Muscle layer of colon (tissue), 2 donors: ENCODE measurements around the gene BGLAP.

Experiments
- H3K27ac ChIP-seq: one replicate; pipeline ENCODE4 v1.7.0; 2013; ENCODE audit warnings: low read depth, mild to moderate bottlenecking, low read length, moderate library complexity
- H3K27me3 ChIP-seq, 2 donors: one replicate each; pipeline ENCODE4 v1.7.0; 2013; ENCODE audit warnings: low read length in 2 of 2, mild to moderate bottlenecking in 2 of 2; ENCODE audit not compliant: insufficient read depth in 2 of 2, control insufficient read depth in 1 of 2
- H3K36me3 ChIP-seq: one replicate; pipeline ENCODE4 v1.7.0; 2013; ENCODE audit warnings: mild to moderate bottlenecking, low read length; ENCODE audit not compliant: insufficient read depth
- H3K4me1 ChIP-seq: one replicate; pipeline ENCODE4 v1.7.0; 2013; ENCODE audit warnings: mild to moderate bottlenecking, low read length; ENCODE audit not compliant: insufficient read depth
- H3K4me3 ChIP-seq, 2 donors: one replicate each; pipeline ENCODE4 v1.7.0; 2013; ENCODE audit warnings: low read length in 2 of 2, low read depth in 1 of 2, mild to moderate bottlenecking in 1 of 2, moderate library complexity in 1 of 2
- H3K9ac ChIP-seq: one replicate; pipeline ENCODE4 v1.7.0; 2013; ENCODE audit warnings: low read length
- H3K9me3 ChIP-seq: one replicate; pipeline ENCODE4 v1.7.0; 2013; ENCODE audit warnings: mild to moderate bottlenecking, low read length
- donor health status: abdominal sarcoma.
- donor health status: Adenocarcinoma of cecum.

BGLAP gene

GRCh38 chr1:156246241-156246780, 4.3 kb downstream of the BGLAP start:
- Histone ChIP-seq H3K36me3 (peaks cover 12% of the 10 kb centered on the region), H3K4me1 (peaks cover 14% of the 10 kb centered on the region), H3K9ac (no peak overlapping the region), H3K27me3 (peaks cover 18 to 28% of the 10 kb centered on the region in 2 donors), H3K9me3 (no peaks in the 10 kb centered on the region), H3K27ac (no peak overlapping the region), H3K4me3 (no peak overlapping the region)

DNA sequence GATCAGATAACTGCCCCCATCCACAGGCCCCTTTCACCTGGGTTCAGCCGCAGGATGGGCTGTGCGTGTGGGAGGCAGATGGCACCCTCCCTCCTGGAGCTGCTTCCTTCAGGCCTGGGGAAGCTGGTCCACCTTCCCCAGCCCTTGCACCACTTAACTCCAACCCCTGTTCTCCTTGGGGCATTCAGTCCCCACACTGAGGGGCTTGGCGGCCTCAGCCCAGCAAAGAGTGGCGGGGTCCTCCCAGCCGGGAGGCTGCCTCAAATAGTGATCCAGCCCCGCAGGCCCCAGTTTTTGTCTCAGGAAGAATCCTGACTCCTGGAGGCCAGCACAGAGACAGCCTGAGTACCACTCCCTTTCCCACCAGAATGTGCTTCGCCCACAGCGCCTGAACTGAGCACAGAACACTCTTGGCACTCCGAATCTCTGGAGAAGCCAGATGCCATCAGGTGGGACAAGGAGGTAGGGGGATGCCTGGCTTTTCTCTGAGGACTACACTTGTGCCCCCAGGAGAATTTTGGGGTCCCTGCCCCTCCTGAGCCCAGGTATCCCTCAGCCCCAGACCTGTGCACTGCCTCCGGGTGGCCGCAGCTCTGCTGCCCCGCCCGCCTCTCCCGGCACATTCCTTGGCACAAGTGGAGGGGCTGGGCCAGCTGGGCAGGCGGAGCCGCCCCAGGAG, 4.9 kb downstream of the BGLAP start:
- Histone ChIP-seq H3K9me3 (no peaks in the 10 kb centered on the region), H3K4me3 (no peak overlapping the region), H3K27ac (no peak overlapping the region), H3K4me1 (peaks cover 14% of the 10 kb centered on the region), H3K27me3 (peaks cover 18 to 28% of the 10 kb centered on the region in 2 donors), H3K9ac (no peak overlapping the region), H3K36me3 (peaks cover 18% of the 10 kb centered on the region)

GRCh38 chr1:156247460-156248322, 5.7 kb downstream of the BGLAP start, which contains the start of gene PAQR6:
TSS of gene PAQR6 (minus strand) at chr1:156248056. CDS start at chr1:156246731, 1,325 bp downstream.
- Histone ChIP-seq H3K27ac (no peak within 1 kb of the TSS), H3K4me3 (no peak within 1 kb of the TSS), H3K27me3 (peaks cover 18 to 28% of the 10 kb centered on the region in 2 donors), H3K4me1 (peaks cover 14% of the 10 kb centered on the region), H3K9ac (no peak within 1 kb of the TSS), H3K9me3 (no peaks in the 10 kb centered on the region), H3K36me3 (peaks cover 26% of the 10 kb centered on the region)

DNA sequence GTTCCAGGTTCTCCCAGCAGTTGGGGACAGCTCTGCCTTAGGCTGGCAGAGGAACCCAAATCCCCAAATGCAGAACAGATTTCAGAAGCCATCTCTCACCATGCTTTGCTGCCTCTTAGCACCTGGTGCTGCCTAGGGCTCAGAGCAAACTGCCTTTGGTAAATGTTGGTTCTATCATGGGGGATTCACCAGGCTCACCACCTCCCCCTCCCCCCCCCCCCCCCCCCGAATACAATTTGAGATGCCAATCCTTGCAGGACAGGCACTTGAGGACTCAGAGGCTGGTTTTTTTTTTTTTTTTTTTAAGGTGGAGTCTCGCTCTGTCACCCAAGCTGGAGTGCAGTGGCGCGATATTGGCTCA, 6.3 kb downstream of the BGLAP start:
- Histone ChIP-seq H3K27me3 (peaks cover 18 to 28% of the 10 kb centered on the region in 2 donors), H3K9me3 (no peaks in the 10 kb centered on the region), H3K9ac (no peak overlapping the region), H3K27ac (no peak overlapping the region), H3K36me3 (peaks cover 32% of the 10 kb centered on the region), H3K4me1 (peaks cover 14% of the 10 kb centered on the region), H3K4me3 (no peak overlapping the region)

GRCh38 chr1:156249593-156249992, 7.6 kb downstream of the BGLAP start:
- H3K4me3 ChIP-seq = no peak overlapping the region
- H3K27me3 ChIP-seq = peaks cover 18 to 24% of the 10 kb centered on the region in 2 donors
- H3K36me3 ChIP-seq = peaks cover 40% of the 10 kb centered on the region
- H3K9ac ChIP-seq = no peak overlapping the region
- no peak overlapping the region for H3K27ac ChIP-seq
- H3K4me1 ChIP-seq = peaks cover 14% of the 10 kb centered on the region
- H3K9me3 ChIP-seq = no peaks in the 10 kb centered on the region

DNA sequence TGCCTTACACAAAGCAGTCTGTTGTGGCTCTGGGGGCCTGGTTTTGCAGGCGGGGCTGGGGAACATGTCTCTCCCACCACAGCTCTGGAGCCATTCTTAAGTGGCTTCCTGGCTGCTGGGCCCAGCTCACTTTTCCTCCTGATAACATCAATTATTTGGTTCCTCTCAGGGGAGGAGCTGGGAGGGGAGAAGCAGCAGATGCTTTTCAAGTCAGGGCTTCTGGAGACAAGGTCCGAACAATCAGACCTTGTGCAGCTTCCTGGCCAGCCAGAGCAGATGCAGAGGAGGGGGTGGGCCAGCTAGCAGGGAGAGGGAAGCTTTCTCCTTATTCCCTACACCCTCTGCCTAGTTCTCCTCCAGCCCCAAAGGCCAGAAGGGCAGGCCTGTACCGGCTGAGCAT, 9.5 kb downstream of the BGLAP start:
- H3K27ac ChIP-seq = no peak overlapping the region
- peaks cover 50% of the 10 kb centered on the region for H3K36me3 ChIP-seq
- H3K27me3 ChIP-seq = peaks cover 2 to 5% of the 10 kb centered on the region in 2 donors
- no peaks in the 10 kb centered on the region for H3K9me3 ChIP-seq
- H3K4me1 ChIP-seq = peaks cover 14% of the 10 kb centered on the region
- H3K9ac ChIP-seq = no peak overlapping the region
- H3K4me3 ChIP-seq = no peak overlapping the region

GRCh38 chr1:156253634-156254033, 11.7 kb downstream of the BGLAP start:
- Histone ChIP-seq H3K9ac (no peak overlapping the region), H3K9me3 (no peaks in the 10 kb centered on the region), H3K36me3 (peaks cover 67% of the 10 kb centered on the region), H3K4me3 (no peak overlapping the region), H3K27me3 (no peaks in the 10 kb centered on the region), H3K27ac (no peak overlapping the region), H3K4me1 (no peaks in the 10 kb centered on the region)

- H3K4me3 ChIP-seq = no peak overlapping the region
- H3K4me1 ChIP-seq = no peaks in the 10 kb centered on the region
- H3K9ac ChIP-seq = no peak overlapping the region
- H3K9me3 ChIP-seq = no peaks in the 10 kb centered on the region
- peaks cover 71% of the 10 kb centered on the region for H3K36me3 ChIP-seq
- H3K27me3 ChIP-seq = no peaks in the 10 kb centered on the region
- no peak overlapping the region for H3K27ac ChIP-seq
Observed at GRCh38 chr1:156257711-156258110, 15.7 kb downstream of the BGLAP start.

DNA sequence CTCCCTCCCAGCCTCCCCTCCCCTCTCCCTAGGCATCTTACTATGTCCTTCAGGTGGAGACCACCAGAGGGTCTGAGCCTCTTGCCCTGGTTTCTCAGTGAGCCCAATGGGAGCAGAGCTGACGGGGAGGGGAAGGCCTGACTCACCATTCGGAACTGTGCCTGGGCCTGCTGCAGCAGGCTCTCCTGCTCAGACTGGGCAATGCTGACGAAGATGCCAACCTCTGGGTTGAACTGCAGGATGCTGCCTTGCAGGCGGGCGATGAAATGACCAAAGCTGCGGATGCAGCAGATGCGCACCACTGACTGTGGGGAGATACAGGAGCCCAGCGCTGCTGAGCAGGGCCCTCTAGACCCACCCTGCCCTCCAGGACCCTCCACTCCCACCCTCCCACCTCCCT, 16.9 kb downstream of the BGLAP start:
- Histone ChIP-seq H3K36me3 (peaks cover 70% of the 10 kb centered on the region), H3K27ac (no peak overlapping the region), H3K4me1 (no peaks in the 10 kb centered on the region), H3K27me3 (no peaks in the 10 kb centered on the region), H3K9ac (no peak overlapping the region), H3K9me3 (no peaks in the 10 kb centered on the region), H3K4me3 (no peak overlapping the region)

DNA sequence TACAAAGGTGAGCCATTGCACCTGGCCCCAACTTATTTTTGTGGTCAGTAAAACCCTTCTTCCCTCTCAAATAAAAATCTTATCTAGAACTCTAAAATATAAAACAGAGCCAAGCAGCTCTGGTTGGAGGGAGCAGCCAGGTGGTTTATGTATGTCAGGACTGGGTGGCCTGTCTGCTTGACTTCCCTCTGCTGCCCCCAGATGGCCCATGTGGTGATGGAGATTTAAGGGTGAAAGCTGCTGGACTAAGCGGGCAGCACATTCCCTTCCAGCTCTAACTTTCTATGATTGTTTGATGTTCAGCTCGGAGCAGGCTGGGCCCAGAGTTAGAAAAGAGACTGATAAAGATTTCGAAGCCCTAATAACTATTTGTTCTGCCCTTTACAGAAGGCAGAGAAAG, 17.8 kb downstream of the BGLAP start:
- H3K9me3 ChIP-seq = no peaks in the 10 kb centered on the region
- H3K27me3 ChIP-seq = no peaks in the 10 kb centered on the region
- H3K27ac ChIP-seq = no peak overlapping the region
- peaks cover 74% of the 10 kb centered on the region for H3K36me3 ChIP-seq
- H3K4me3 ChIP-seq = no peak overlapping the region
- no peaks in the 10 kb centered on the region for H3K4me1 ChIP-seq
- no peak overlapping the region for H3K9ac ChIP-seq

GRCh38 chr1:156260896-156261295, 18.9 kb downstream of the BGLAP start:
- H3K36me3 ChIP-seq = peaks cover 81% of the 10 kb centered on the region
- no peak overlapping the region for H3K9ac ChIP-seq
- H3K4me1 ChIP-seq = no peaks in the 10 kb centered on the region
- H3K27ac ChIP-seq = no peak overlapping the region
- H3K4me3 ChIP-seq = no peak overlapping the region
- no peaks in the 10 kb centered on the region for H3K27me3 ChIP-seq
- no peaks in the 10 kb centered on the region for H3K9me3 ChIP-seq
